PC-9 (cell line): ENCODE results near the gene SGPL1. TPM values are rescaled to one million over a fixed set of nuclear protein-coding genes. Genes with fewer than 3 reads are reported as not detected.

Experiments
- BruUV-seq: library from RNA; stranded (reverse); fragments of 400-500 nt; replicated peaks from 2 replicates; lab custom pipeline; 2021; lab: Mats Ljungman, UMichigan
- CTCF ChIA-PET: fragments of 300-600 bp; sonication (Branson Sonifier 250); formaldehyde crosslinking; loops from one replicate; lab custom pipeline; 2022; ENCODE audit warnings: antibody characterized with exemption; lab: Charles Lee
- POLR2A ChIA-PET: fragments of 300-600 bp; sonication (Branson Sonifier 250); formaldehyde crosslinking; loops from one replicate; lab custom pipeline; 2022; ENCODE audit warnings: antibody characterized with exemption; ENCODE audit not compliant: unreplicated experiment; lab: Charles Lee
- DNase-seq, 2 experiments: peaks; one replicate each; pipeline versions ENCODE4 v3.0.0 to v3.0.0-alpha.2; 2015 to 2022; ENCODE audit warnings: mixed read lengths in 1 of 2
- H2AFZ ChIP-seq: fragments of 200-600 bp; sonication (generic); 2 replicates; pipeline ENCODE4 v1.8.1; 2017; ENCODE audit warnings: antibody characterized with exemption
- H3F3A ChIP-seq: fragments of 200-600 bp; sonication (generic); 2 replicates; pipeline ENCODE4 v1.8.1; 2017; ENCODE audit warnings: antibody characterized with exemption, mild to moderate bottlenecking, low read depth; ENCODE audit not compliant: insufficient read depth
- H3K27ac ChIP-seq: fragments of 200-600 bp; sonication (generic); 2 replicates; pipeline ENCODE4 v1.6.1; 2016; ENCODE audit warnings: mixed run types
- H3K27me3 ChIP-seq: fragments of 200-600 bp; sonication (generic); 2 replicates; pipeline ENCODE4 v1.6.1; 2016; ENCODE audit warnings: low read depth, mixed run types; ENCODE audit not compliant: insufficient read depth
- H3K36me3 ChIP-seq: fragments of 200-600 bp; sonication (generic); 2 replicates; pipeline ENCODE4 v1.6.1; 2016; ENCODE audit warnings: low read depth, mixed run types
- H3K4me1 ChIP-seq: fragments of 200-600 bp; sonication (generic); replicated peaks from 2 replicates; pipeline ENCODE4 v1.6.1; 2016; ENCODE audit warnings: mixed run types; ENCODE audit not compliant: insufficient read depth
- H3K4me2 ChIP-seq: fragments of 200-600 bp; sonication (generic); 2 replicates; pipeline ENCODE4 v1.6.1; 2017; ENCODE audit warnings: mixed run types
- H3K4me3 ChIP-seq: fragments of 200-600 bp; sonication (generic); 2 replicates; pipeline ENCODE4 v1.6.1; 2016; ENCODE audit warnings: mixed run types
- H3K79me2 ChIP-seq: fragments of 200-600 bp; sonication (generic); 2 replicates; pipeline ENCODE4 v1.6.1; 2017; ENCODE audit warnings: low read depth, mixed run types
- H3K9me2 ChIP-seq: fragments of 200-600 bp; sonication (generic); 2 replicates; pipeline ENCODE4 v1.8.1; 2017; ENCODE audit warnings: mild to moderate bottlenecking; ENCODE audit not compliant: insufficient read depth
- H3K9me3 ChIP-seq: fragments of 200-600 bp; sonication (generic); 2 replicates; pipeline ENCODE4 v1.8.1; 2016; ENCODE audit warnings: low read depth; ENCODE audit not compliant: insufficient read depth
- H4K20me1 ChIP-seq: fragments of 200-600 bp; sonication (generic); 2 replicates; pipeline ENCODE4 v1.8.1; 2017; ENCODE audit not compliant: insufficient read depth
- CTCF ChIP-seq: fragments of 200-600 bp; sonication (generic); conservative IDR thresholded peaks from 2 replicates; pipeline ENCODE4 v1.6.1; 2017; ENCODE audit warnings: mixed run types, antibody characterized with exemption, mild to moderate bottlenecking, moderate library complexity
- EZH2 ChIP-seq: fragments of 200-600 bp; sonication (generic); IDR thresholded peaks from 2 replicates; pipeline ENCODE4 v1.8.0; 2017; ENCODE audit warnings: antibody characterized with exemption, low read depth
- intact Hi-C: fragments of 100-400 bp; cut with micrococcal nuclease; formaldehyde crosslinking; loops from one replicate; pipeline ENCODE4 v1.10.0; 2022; ENCODE audit not compliant: unreplicated experiment
- total RNA-seq: library from RNA; stranded (reverse); gene quantifications from 2 replicates; pipeline ENCODE4 v1.2.3, GENCODE V29; 2021

Gene SGPL1
- total RNA-seq, 1 experiment from 2014 or later, result 96.9 TPM

GRCh38 chr10:70886921-70887665 is 71.3 kb downstream of the SGPL1 start:
- CTCF ChIA-PET, result interaction anchor here (0.6 to 1.0 kb wide), 2 partner anchors 75 to 399 kb away, joined by 3 to 5 read pairs; no protein-coding TSS in a partner anchor
- POLR2A ChIA-PET, result interaction anchor here (0.6 kb wide), 1 partner anchor 58 kb away, joined by 6 read pairs; no protein-coding TSS in a partner anchor
- Histone ChIP-seq H4K20me1 (no peaks in the 10 kb centered on the region), H2AFZ (no peak overlapping the region), H3K79me2 (peaks cover 23% of the 10 kb centered on the region; the same call in 1 of the 2 replicates), H3K4me3 (peak overlapping the region; percentile 90; the same call in 1 of the 2 replicates), H3K27ac (no peak overlapping the region), H3K27me3 (no peaks in the 10 kb centered on the region), H3K4me2 (peak overlapping the region; percentile 87), H3K9me3 (no peaks in the 10 kb centered on the region), H3K4me1 (peaks cover 17% of the 10 kb centered on the region), H3K9me2 (no peaks in the 10 kb centered on the region), H3F3A (peaks cover 22% of the 10 kb centered on the region; the same call in 1 of the 2 replicates), H3K36me3 (peaks cover 21% of the 10 kb centered on the region)
- intact Hi-C loops, result loop anchor here (10.0 kb wide), 1 partner anchor 662 kb away; no protein-coding TSS in a partner anchor
- no TSS peak for BruUV-seq
- DNase-seq, result no peak
- TF ChIP-seq EZH2 (no peak), CTCF (no peak)

- Histone ChIP-seq H3K27ac (peak within 1 kb of the TSS; percentile 51; the same call in 1 of the 2 replicates), H3K9me2 (no peaks in the 10 kb centered on the region), H2AFZ (peak within 1 kb of the TSS; percentile 98), H3K27me3 (no peaks in the 10 kb centered on the region), H3K79me2 (peaks cover 23% of the 10 kb centered on the region; the same call in 1 of the 2 replicates), H3K36me3 (peaks cover 18% of the 10 kb centered on the region), H3K4me3 (peak within 1 kb of the TSS; percentile 90), H3K9me3 (no peaks in the 10 kb centered on the region), H3K4me1 (peaks cover 17% of the 10 kb centered on the region), H4K20me1 (no peaks in the 10 kb centered on the region), H3K4me2 (peak within 1 kb of the TSS; percentile 87), H3F3A (peaks cover 22% of the 10 kb centered on the region; the same call in 1 of the 2 replicates)
- peak; percentile 56 to 82 for DNase-seq
- TF ChIP-seq EZH2, result no peak
- no peak for TF ChIP-seq CTCF
- no TSS peak for BruUV-seq
- POLR2A ChIA-PET, result interaction anchor here (0.5 to 0.6 kb wide), 2 partner anchors 31 to 1339 kb away, joined by 7 to 8 read pairs; no protein-coding TSS in a partner anchor
- intact Hi-C loops, result loop anchor here (10.0 kb wide), 1 partner anchor 663 kb away; no protein-coding TSS in a partner anchor
- CTCF ChIA-PET, result interaction anchor here (0.6 to 1.0 kb wide), 3 partner anchors 76 to 398 kb away, joined by 3 to 5 read pairs (median 3); no protein-coding TSS in a partner anchor
Measured at GRCh38 chr10:70887804-70888800, 72.4 kb downstream of the SGPL1 start, which contains the start of gene PCBD1. Gene PCBD1, minus strand, starts transcription at chr10:70888565. Its CDS starts 32 bp downstream, at chr10:70888533.

GRCh38 chr10:70889291-70889690 is 73.5 kb downstream of the SGPL1 start:
- Histone ChIP-seq H2AFZ (no peak overlapping the region), H4K20me1 (no peaks in the 10 kb centered on the region), H3K27ac (no peak overlapping the region), H3K4me2 (peak overlapping the region; percentile 87), H3F3A (peaks cover 22% of the 10 kb centered on the region; the same call in 1 of the 2 replicates), H3K9me3 (no peaks in the 10 kb centered on the region), H3K4me3 (peak overlapping the region; percentile 90; the same call in 1 of the 2 replicates), H3K36me3 (peaks cover 13% of the 10 kb centered on the region), H3K4me1 (peaks cover 17% of the 10 kb centered on the region), H3K27me3 (no peaks in the 10 kb centered on the region), H3K9me2 (no peaks in the 10 kb centered on the region), H3K79me2 (peaks cover 23% of the 10 kb centered on the region; the same call in 1 of the 2 replicates)
- TF ChIP-seq CTCF (no peak), EZH2 (no peak)
- CTCF ChIA-PET, result no interaction called here
- intact Hi-C loops, result loop anchor here (10.0 kb wide), 1 partner anchor 664 kb away; no protein-coding TSS in a partner anchor
- no peak for DNase-seq
- BruUV-seq, result no TSS peak
- POLR2A ChIA-PET, result no interaction called here
